GM12865 (cell line): ENCODE data around the gene SLC5A10.
A peak's percentile ranks its signal among the peaks of the same experiment; 100 is the strongest.

Experiments
- DNase-seq: peaks from one replicate; pipeline ENCODE4 v3.0.0; 2010; ENCODE audit warnings: low read depth
- H3K4me3 ChIP-seq: 2 replicates; pipeline ENCODE4 v1.5.1; 2011; ENCODE audit warnings: mild to moderate bottlenecking, low read depth, low read length, control low read depth
- TF ChIP-seq, protein P1 (sequence below): IDR thresholded peaks from 2 replicates; pipeline ENCODE4 v1.5.1; 2011; ENCODE audit warnings: low read length, control low read depth, low read depth, inconsistent platforms; ENCODE audit not compliant: insufficient read depth; ENCODE audit errors: missing control alignments

The SLC5A10 gene

DNA sequence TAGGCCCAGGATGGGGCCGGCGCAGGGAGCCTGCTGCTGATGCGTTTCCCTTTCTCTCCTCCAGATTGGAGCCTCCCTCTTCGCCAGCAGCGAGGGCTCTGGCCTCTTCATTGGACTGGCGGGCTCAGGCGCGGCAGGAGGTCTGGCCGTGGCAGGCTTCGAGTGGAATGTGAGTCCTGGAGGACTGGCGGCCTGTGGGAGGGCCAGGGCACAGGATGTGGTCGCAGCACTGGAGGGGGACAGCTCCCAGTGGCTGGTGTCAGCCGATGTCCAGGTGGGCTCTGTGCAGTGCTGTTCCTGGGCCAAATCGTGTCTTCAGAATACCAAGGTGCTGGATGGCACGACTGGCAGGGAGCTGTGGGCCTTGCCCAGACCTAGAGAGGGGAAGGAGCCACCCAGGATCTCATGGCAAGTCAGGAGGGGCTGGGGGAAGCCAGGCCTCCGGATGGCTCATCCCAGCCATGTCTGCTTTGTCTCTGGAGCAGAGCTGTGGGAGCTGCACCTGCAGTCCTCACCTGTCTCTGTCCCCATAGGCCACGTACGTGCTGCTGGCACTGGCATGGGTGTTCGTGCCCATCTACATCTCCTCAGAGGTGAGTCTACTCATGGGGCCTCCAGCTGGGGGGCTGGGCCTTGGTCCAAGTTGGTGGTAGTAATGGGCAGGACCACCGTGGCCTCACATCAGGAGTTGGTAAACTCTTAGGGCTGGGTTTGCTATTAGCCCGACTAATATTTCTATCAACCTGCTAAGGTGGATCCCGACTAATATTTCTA lies 7.3 kb downstream of the SLC5A10 start:
- no peak overlapping the region for H3K4me3 ChIP-seq
- no peak for DNase-seq
- TF ChIP-seq, protein P1, sequence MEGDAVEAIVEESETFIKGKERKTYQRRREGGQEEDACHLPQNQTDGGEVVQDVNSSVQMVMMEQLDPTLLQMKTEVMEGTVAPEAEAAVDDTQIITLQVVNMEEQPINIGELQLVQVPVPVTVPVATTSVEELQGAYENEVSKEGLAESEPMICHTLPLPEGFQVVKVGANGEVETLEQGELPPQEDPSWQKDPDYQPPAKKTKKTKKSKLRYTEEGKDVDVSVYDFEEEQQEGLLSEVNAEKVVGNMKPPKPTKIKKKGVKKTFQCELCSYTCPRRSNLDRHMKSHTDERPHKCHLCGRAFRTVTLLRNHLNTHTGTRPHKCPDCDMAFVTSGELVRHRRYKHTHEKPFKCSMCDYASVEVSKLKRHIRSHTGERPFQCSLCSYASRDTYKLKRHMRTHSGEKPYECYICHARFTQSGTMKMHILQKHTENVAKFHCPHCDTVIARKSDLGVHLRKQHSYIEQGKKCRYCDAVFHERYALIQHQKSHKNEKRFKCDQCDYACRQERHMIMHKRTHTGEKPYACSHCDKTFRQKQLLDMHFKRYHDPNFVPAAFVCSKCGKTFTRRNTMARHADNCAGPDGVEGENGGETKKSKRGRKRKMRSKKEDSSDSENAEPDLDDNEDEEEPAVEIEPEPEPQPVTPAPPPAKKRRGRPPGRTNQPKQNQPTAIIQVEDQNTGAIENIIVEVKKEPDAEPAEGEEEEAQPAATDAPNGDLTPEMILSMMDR, result no peak

DNA sequence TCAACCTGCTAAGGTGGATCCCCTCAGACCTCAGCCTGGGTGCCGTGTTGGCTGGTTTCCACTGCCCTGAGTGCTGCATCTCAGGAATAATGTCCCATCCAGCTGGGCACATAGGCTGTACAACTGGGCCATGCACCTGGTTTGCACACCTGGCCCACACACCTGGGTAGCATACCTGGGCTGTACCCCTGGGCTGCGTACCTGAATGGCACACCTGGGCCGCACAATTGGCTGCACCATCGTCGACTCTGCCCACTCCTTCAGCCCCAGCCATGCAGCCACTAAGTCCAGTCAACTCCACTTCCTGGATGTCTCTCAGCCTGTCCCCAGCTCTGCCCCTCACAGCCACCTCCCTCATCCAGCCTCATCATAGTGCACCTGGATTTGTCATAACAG lies 7.9 kb downstream of the SLC5A10 start:
- DNase-seq, result no peak
- no peak overlapping the region for H3K4me3 ChIP-seq
- TF ChIP-seq, protein P1, result no peak

DNA sequence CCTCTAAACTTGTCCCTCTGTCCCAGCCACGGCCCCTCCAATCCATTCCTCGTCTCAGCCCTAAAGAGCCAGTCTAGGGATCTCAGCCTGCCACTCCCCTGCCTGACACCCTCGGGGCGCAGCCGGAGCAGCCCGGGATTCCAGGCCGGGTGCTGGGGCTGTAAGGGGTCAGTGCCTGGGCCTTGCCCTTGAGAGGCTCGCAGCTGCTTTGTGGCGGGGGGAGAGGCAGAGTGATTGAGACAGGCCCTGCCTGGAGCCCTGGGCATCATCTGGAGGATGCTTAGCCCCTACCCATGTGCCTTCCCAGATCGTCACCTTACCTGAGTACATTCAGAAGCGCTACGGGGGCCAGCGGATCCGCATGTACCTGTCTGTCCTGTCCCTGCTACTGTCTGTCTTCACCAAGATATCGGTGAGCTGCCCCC lies 8.3 kb downstream of the SLC5A10 start:
- no peak overlapping the region for H3K4me3 ChIP-seq
- no peak for DNase-seq
- TF ChIP-seq, protein P1, result no peak

DNA sequence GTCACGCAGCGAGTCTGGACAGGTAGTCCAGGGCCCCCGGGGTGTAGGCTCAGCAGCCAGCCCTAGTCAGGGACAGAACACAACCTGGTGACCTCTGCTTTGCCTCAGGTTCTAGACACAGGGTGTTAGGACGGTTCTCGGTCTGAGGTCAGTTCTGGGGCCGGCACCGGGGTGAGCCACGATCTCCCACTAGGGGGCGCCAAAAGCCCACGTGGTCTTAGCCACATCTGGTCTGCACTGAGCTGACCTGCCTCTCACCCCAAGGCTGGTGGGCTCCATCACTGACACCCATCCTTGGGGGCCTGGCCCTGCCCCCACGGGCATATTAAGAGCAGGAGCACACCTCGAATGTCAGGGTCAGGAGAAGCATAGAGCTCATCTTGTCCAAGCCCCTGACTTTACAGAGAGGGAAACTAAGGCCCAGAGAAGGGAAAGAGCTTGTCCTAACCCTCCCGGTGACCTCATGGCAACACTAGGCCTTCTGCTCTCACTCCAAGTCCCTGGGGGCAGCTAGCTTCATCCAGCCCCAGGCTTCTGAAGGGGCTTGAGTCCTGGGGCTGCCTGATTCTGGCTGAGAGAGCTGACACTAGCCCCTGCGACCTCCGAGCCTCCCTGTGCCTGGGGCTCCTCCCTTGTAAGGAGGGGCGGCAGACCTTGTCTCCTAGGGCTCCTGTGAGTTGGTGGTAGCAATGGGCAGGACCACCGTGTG lies 9.0 kb downstream of the SLC5A10 start:
- TF ChIP-seq, protein P1, result peak; percentile 94
- DNase-seq, result peak; percentile 88
- no peak overlapping the region for H3K4me3 ChIP-seq

GRCh38 chr17:18961634-18962493 lies 9.9 kb downstream of the SLC5A10 start:
- DNase-seq, result peak; percentile 73
- TF ChIP-seq, protein P1, result no peak
- no peak overlapping the region for H3K4me3 ChIP-seq

- TF ChIP-seq, protein P1, result no peak
- H3K4me3 ChIP-seq, result no peak overlapping the region
- DNase-seq, result no peak
These were observed 10.5 kb downstream of the SLC5A10 start for GRCh38 chr17:18962494-18962815.
